PFSK-1 (cell line): ENCODE data around the gene OR52J3.

Source experiments
- FOXP2 ChIP-seq: optimal IDR thresholded peaks from 2 replicates; pipeline ENCODE3; 2011; ENCODE audit warnings: borderline replicate concordance, control low read depth, inconsistent platforms; ENCODE audit not compliant: insufficient read depth; ENCODE audit errors: extremely low read length, extremely low read depth
- REST ChIP-seq, 2 experiments: IDR thresholded peaks; 2 replicates each; pipeline versions ENCODE4 v1.6.1 to v1.8.0; 2011 to 2012; ENCODE audit warnings: low read depth in 2 of 2, low read length in 2 of 2, control low read depth in 1 of 2, inconsistent platforms in 1 of 2, mild to moderate bottlenecking in 1 of 2, moderate library complexity in 1 of 2; ENCODE audit not compliant: insufficient read depth in 1 of 2
- SIN3A ChIP-seq: IDR thresholded peaks from 2 replicates; pipeline ENCODE4 v1.6.1; 2012; ENCODE audit warnings: mild to moderate bottlenecking, low read length, moderate library complexity, borderline replicate concordance; ENCODE audit not compliant: insufficient read depth

- TF ChIP-seq REST (IDR thresholded peaks at IDR 0.05; ENCODE audit: insufficient read depth in 1 of 2, low read depth in 2 of 2, low read length in 2 of 2) (no peak), FOXP2 (no peak), SIN3A (no peak)
These were observed 22.9 kb downstream of the OR52J3 start, which contains the start of gene OR52E1 for GRCh38 chr11:5069272-5069671.
